CD8-positive, alpha-beta memory T cell (primary cell): ENCODE measurements around the gene ADGRL1. TPM values are rescaled to one million over a fixed set of nuclear protein-coding genes. Genes with fewer than 3 reads are reported as not detected.
"Not testable (repeated sequence)": the region's sequence is repeated elsewhere in the genome, so short reads cannot be mapped to it uniquely, and the experiment has no call there.

Source experiments
- CTCF ChIA-PET: fragments of 350-600 bp; sonication (Branson Sonifier 250); formaldehyde crosslinking; loops from one replicate; lab custom pipeline; 2021; ENCODE audit warnings: antibody characterized with exemption; lab: Charles Lee
- POLR2A ChIA-PET: fragments of 350-600 bp; sonication (Branson Sonifier 250); formaldehyde crosslinking; loops from one replicate; lab custom pipeline; 2021; ENCODE audit warnings: antibody characterized with exemption; lab: Charles Lee
- DNase-seq, 5 donors: peaks; one replicate each; pipeline versions ENCODE4 v3.0.0 to v3.0.0-alpha.2; 2020 to 2022; ENCODE audit warnings: mixed read lengths in 1 of 5
- H3K27ac ChIP-seq: one replicate; pipeline ENCODE4 v1.7.0; 2013; ENCODE audit warnings: low read depth, mild to moderate bottlenecking, low read length, moderate library complexity
- H3K27me3 ChIP-seq: 2 replicates; pipeline ENCODE4 v1.7.0; 2013; ENCODE audit warnings: low read length, mild to moderate bottlenecking; ENCODE audit not compliant: insufficient read depth, poor library complexity, severe bottlenecking
- H3K36me3 ChIP-seq: 2 replicates; pipeline ENCODE4 v1.7.0; 2013; ENCODE audit warnings: mild to moderate bottlenecking, low read length, moderate library complexity; ENCODE audit not compliant: insufficient read depth
- H3K4me1 ChIP-seq: 2 replicates; pipeline ENCODE4 v1.7.0; 2013; ENCODE audit warnings: mild to moderate bottlenecking, low read length, moderate library complexity; ENCODE audit not compliant: insufficient read depth
- H3K4me3 ChIP-seq: 2 replicates; pipeline ENCODE4 v1.7.0; 2013; ENCODE audit warnings: mild to moderate bottlenecking, low read length
- H3K9me3 ChIP-seq: 2 replicates; pipeline ENCODE4 v1.7.0; 2013; ENCODE audit warnings: mild to moderate bottlenecking, low read length
- H3K27ac Mint-ChIP-seq, 8 donors: one replicate each; pipeline ENCODE4 v1.8.0; 2020 to 2021; ENCODE audit warnings: mixed read lengths in 8 of 8, mild to moderate bottlenecking in 6 of 8, inconsistent platforms in 3 of 8, moderate library complexity in 3 of 8
- H3K27me3 Mint-ChIP-seq, 2 donors: one replicate each; pipeline ENCODE4 v1.8.0; 2020 to 2021; ENCODE audit warnings: mixed read lengths in 2 of 2, mild to moderate bottlenecking in 1 of 2, moderate library complexity in 1 of 2
- H3K36me3 Mint-ChIP-seq, 3 donors: one replicate each; pipeline ENCODE4 v1.8.0; 2020 to 2021; ENCODE audit warnings: mixed read lengths in 3 of 3, inconsistent platforms in 1 of 3, mild to moderate bottlenecking in 1 of 3
- H3K4me1 Mint-ChIP-seq, 3 donors: one replicate each; pipeline ENCODE4 v1.8.0; 2020 to 2021; ENCODE audit warnings: mixed read lengths in 3 of 3, inconsistent platforms in 1 of 3, mild to moderate bottlenecking in 1 of 3
- H3K4me3 Mint-ChIP-seq, 7 donors: one replicate each; pipeline ENCODE4 v1.8.0; 2020 to 2021; ENCODE audit warnings: mixed read lengths in 7 of 7, mild to moderate bottlenecking in 6 of 7, moderate library complexity in 4 of 7, inconsistent platforms in 2 of 7
- H3K9me3 Mint-ChIP-seq, 5 donors: one replicate each; pipeline ENCODE4 v1.8.0; 2020 to 2022; ENCODE audit warnings: mixed read lengths in 5 of 5, mild to moderate bottlenecking in 3 of 5, moderate library complexity in 2 of 5, inconsistent platforms in 1 of 5
- polyA plus RNA-seq: library from polyadenylated mRNA; unstranded; fragments of 300-500 nt; fragmentation: Illumina TruSeq; gene quantifications from one replicate; pipeline ENCODE4 v1.2.3, GENCODE V29; 2021
- total RNA-seq, 2 experiments: library from RNA; stranded (reverse); gene quantifications; one replicate each; pipeline ENCODE4 v1.2.3, GENCODE V29; 2021

ADGRL1 gene
- total and polyA plus RNA-seq, 3 experiments from 2014 or later: 0.81 to 5.8 (median 5.8) TPM

DNA sequence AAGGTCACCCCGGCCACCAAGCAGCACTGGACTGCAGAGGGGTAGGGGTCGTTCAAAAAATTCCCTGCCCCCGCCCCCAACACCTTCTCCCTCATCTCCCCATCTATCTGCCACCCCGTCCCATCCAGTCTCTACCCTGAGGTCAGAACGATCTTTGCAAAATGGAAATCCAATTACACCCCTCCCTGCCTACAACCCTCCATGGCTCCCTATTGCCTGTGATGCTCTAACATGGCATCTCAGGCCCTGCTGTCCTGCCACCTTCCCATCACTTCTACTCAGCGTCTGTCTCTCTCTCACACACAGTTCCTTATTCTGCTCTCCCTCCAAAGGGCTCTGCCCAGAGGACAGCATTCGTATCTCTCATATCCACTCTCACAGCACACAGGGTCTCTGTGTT lies 8.7 kb downstream of the ADGRL1 start:
- H3K36me3 Mint-ChIP-seq, H3K4me1 ChIP-seq, H3K27me3 ChIP-seq, POLR2A ChIA-PET, H3K27me3 Mint-ChIP-seq, H3K27ac ChIP-seq, H3K4me3 ChIP-seq, H3K36me3 ChIP-seq, H3K9me3 Mint-ChIP-seq, DNase-seq, H3K9me3 ChIP-seq: not testable (repeated sequence)
- CTCF ChIA-PET: interaction anchor here (2.5 kb wide), 1 partner anchor 151 kb away, joined by 11 read pairs; no protein-coding TSS in a partner anchor
- H3K4me3 Mint-ChIP-seq: peak overlapping the region in 1 of 7 donors; percentile 79
- peak overlapping the region in 3 of 8 donors; percentile 60 to 90 (median 72) for H3K27ac Mint-ChIP-seq
- peaks cover 18 to 26% (median 23%) of the 10 kb centered on the region in 3 donors for H3K4me1 Mint-ChIP-seq

DNA sequence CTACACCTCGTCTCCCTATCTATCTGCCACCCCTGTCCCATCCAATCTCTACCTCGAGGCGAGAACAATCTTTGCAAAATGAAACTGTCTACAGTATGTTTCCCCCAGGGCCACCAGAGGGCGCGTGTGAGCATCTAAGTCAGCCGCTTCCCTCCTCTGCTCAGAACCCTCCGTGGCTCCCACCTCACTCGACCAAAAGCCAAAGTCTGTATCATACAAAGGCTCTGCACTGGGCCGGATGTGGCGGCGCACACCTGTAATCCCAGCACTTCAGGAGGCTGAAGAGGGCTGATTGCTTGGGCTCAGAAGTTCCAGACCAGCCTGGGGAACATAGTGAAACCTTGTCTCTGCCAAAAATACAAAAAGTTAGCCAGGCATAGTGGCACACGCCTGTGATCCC lies 9.9 kb downstream of the ADGRL1 start:
- Mint-ChIP-seq H3K4me3 (peak overlapping the region in 6 of 7 donors; percentile 0 to 72 (median 34)), H3K4me1 (peaks cover 18 to 28% (median 23%) of the 10 kb centered on the region in 3 donors), H3K27ac (peak overlapping the region in 7 of 8 donors; percentile 1 to 81 (median 28))
- H3K36me3 Mint-ChIP-seq, H3K27ac ChIP-seq, H3K27me3 Mint-ChIP-seq, H3K4me3 ChIP-seq, POLR2A ChIA-PET, H3K4me1 ChIP-seq, H3K9me3 Mint-ChIP-seq, H3K36me3 ChIP-seq, H3K9me3 ChIP-seq, H3K27me3 ChIP-seq: not testable (repeated sequence)
- DNase-seq: peak; percentile 63 to 82 (median 66)
- CTCF ChIA-PET: interaction anchor here (0.6 to 2.5 kb wide), 4 partner anchors 29 to 157 kb away, joined by 3 to 11 read pairs (median 6); partner anchors contain the start of gene ASF1B

DNA sequence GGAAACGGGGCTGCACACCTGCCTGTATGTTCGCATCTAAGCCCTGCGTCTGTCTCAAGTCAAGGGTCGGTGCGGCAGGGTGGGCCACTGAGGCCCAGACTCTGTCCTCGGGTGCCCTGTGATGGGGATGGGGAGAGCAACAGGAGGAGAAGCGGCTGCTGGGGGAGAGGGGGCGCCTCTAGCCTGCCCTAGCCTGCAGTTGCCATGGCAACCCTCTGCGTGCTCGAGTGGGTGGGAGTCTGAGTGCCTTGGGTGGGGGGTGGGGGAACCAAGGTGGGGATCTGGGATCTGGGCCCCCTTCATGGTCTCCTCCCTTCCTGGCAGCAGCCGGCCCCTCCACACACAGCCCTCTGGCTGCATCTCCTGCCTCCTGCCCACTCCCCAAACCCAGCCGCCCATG lies 10.8 kb downstream of the ADGRL1 start:
- H3K4me1 Mint-ChIP-seq: peaks cover 23 to 32% (median 28%) of the 10 kb centered on the region in 3 donors
- H3K27ac ChIP-seq, H3K27me3 Mint-ChIP-seq, H3K9me3 Mint-ChIP-seq, H3K4me1 ChIP-seq, DNase-seq, H3K27me3 ChIP-seq, POLR2A ChIA-PET, H3K4me3 ChIP-seq, H3K9me3 ChIP-seq, H3K36me3 Mint-ChIP-seq, H3K36me3 ChIP-seq: not testable (repeated sequence)
- peak overlapping the region in 1 of 8 donors; percentile 27 for H3K27ac Mint-ChIP-seq
- CTCF ChIA-PET: interaction anchor here (1.4 to 2.5 kb wide), 2 partner anchors 58 to 153 kb away, joined by 7 to 11 read pairs; partner anchors contain the start of gene ASF1B
- H3K4me3 Mint-ChIP-seq: peak overlapping the region in 1 of 7 donors; percentile 40

DNA sequence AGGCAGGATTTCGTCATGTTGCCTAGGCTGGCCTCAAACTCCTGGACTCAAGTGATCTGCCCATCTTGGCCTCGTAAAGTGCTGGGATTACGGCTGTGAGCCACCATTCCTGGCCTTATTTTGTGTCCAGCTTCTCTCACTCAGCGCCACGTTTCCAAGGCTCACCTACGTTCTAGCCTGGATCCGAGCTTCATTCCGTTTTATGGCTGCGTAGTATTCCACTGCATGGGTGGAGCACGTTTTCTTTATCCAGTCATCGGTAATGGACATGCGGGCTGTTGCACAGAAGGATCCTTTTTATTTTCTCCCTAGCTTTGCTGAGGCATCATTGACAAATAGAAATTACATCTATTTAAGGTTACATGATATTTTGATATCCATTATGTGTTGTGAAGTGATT lies 16.6 kb downstream of the ADGRL1 start:
- no peaks in the 10 kb centered on the region for H3K9me3 ChIP-seq
- DNase-seq: no peak
- no peaks in the 10 kb centered on the region for H3K4me1 ChIP-seq
- POLR2A ChIA-PET: no interaction called here
- Mint-ChIP-seq H3K36me3 (no peaks in the 10 kb centered on the region), H3K27ac (no peak overlapping the region), H3K9me3 (no peaks in the 10 kb centered on the region), H3K4me3 (no peak overlapping the region), H3K4me1 (peaks cover 8 to 17% (median 9%) of the 10 kb centered on the region in 3 donors), H3K27me3 (no peaks in the 10 kb centered on the region)
- CTCF ChIA-PET: interaction anchor here (1.5 kb wide), 1 partner anchor 159 kb away, joined by 5 read pairs; no protein-coding TSS in a partner anchor
- H3K4me3 ChIP-seq: no peak overlapping the region
- no peak overlapping the region for H3K27ac ChIP-seq
- no peaks in the 10 kb centered on the region for H3K36me3 ChIP-seq
- H3K27me3 ChIP-seq: no peaks in the 10 kb centered on the region

DNA sequence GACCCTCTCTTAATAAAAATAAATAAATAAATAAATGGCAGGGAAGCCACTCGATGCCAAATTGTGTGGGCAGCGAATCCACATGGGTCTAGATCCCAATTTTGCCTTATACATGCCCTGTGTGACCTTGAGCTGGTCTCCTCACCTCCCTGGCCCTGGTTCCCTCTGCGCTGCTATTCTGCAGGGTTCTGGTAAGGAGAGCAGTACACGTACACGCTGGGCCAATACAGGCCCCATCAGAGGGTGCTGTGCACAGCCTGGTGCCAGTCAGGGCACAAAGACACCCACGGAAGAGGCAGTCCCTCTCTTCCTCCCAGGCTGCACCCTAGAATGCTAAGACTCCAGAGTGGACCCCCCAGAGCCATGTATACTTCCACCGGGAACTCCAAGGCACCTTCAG lies 17.9 kb downstream of the ADGRL1 start:
- H3K27ac ChIP-seq, H3K36me3 Mint-ChIP-seq, H3K27me3 Mint-ChIP-seq, POLR2A ChIA-PET, H3K9me3 Mint-ChIP-seq, H3K4me1 ChIP-seq, H3K36me3 ChIP-seq, H3K27me3 ChIP-seq, H3K4me3 Mint-ChIP-seq, H3K4me3 ChIP-seq, H3K9me3 ChIP-seq, DNase-seq, H3K27ac Mint-ChIP-seq: not testable (repeated sequence)
- peaks cover 8 to 17% (median 9%) of the 10 kb centered on the region in 3 donors for H3K4me1 Mint-ChIP-seq
- CTCF ChIA-PET: interaction anchor here (1.5 kb wide), 1 partner anchor 161 kb away, joined by 5 read pairs; no protein-coding TSS in a partner anchor

DNA sequence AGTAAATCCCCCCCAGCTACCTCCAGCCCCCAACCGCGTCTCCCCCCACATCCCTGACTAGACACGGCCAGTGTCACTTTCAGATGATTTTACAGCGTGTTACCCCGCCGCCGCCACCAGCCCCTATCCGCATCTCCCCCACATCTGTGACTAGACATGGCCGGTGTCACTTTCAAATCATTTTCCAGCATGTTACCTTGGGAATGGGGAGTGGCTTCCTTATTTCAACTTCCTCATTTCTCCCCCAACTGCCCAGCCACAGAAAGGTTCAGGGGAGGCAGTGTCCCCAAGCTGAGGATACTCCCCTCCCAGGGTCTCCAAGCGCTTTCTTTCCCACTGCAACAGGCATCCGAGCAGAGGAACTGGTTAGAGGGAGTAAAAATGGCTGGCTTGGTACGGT lies 18.4 kb downstream of the ADGRL1 start:
- no peaks in the 10 kb centered on the region for H3K27me3 Mint-ChIP-seq
- Histone ChIP-seq H3K4me1 (no peaks in the 10 kb centered on the region), H3K27me3 (no peaks in the 10 kb centered on the region), H3K4me3 (no peak overlapping the region), H3K36me3 (no peaks in the 10 kb centered on the region), H3K27ac (no peak overlapping the region), H3K9me3 (no peaks in the 10 kb centered on the region)
- DNase-seq: no peak
- ChIA-PET CTCF (interaction anchor here (0.8 kb wide), 1 partner anchor 161 kb away, joined by 3 read pairs; no protein-coding TSS in a partner anchor), POLR2A (no interaction called here)
- H3K9me3 Mint-ChIP-seq: no peaks in the 10 kb centered on the region
- H3K4me3 Mint-ChIP-seq: no peak overlapping the region
- peaks cover 8 to 17% (median 9%) of the 10 kb centered on the region in 3 donors for H3K4me1 Mint-ChIP-seq
- H3K27ac Mint-ChIP-seq: no peak overlapping the region
- no peaks in the 10 kb centered on the region for H3K36me3 Mint-ChIP-seq

DNA sequence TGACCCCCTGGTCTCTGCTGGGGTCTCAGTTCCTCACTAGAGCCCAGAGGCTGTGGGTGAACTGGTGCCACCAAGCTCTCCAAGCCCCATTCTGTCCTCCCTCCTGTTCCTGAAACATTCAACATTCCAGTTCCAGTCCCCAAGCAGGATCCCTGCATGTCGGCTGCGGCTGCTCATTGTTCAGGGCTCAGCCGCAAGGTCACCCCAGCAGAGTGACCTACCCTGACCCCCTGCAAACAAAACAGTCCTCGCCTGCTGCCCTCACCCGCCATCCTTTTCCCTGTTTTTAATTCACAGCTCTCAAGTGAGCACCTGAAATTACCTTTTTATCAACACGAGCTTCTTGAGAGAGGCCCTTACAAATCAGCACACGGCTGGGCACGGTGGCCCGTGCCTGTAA lies 19.3 kb downstream of the ADGRL1 start:
- DNase-seq, H3K27me3 ChIP-seq, H3K27ac ChIP-seq, H3K36me3 ChIP-seq, H3K36me3 Mint-ChIP-seq, H3K9me3 Mint-ChIP-seq, H3K4me3 ChIP-seq, H3K27me3 Mint-ChIP-seq, H3K9me3 ChIP-seq, H3K4me1 ChIP-seq, POLR2A ChIA-PET: not testable (repeated sequence)
- peak overlapping the region in 2 of 8 donors; percentile 47 to 62 for H3K27ac Mint-ChIP-seq
- CTCF ChIA-PET: interaction anchor here (0.8 kb wide), 1 partner anchor 162 kb away, joined by 3 read pairs; no protein-coding TSS in a partner anchor
- peak overlapping the region in 1 of 7 donors; percentile 27 for H3K4me3 Mint-ChIP-seq
- H3K4me1 Mint-ChIP-seq: peaks cover 8 to 17% (median 9%) of the 10 kb centered on the region in 3 donors

DNA sequence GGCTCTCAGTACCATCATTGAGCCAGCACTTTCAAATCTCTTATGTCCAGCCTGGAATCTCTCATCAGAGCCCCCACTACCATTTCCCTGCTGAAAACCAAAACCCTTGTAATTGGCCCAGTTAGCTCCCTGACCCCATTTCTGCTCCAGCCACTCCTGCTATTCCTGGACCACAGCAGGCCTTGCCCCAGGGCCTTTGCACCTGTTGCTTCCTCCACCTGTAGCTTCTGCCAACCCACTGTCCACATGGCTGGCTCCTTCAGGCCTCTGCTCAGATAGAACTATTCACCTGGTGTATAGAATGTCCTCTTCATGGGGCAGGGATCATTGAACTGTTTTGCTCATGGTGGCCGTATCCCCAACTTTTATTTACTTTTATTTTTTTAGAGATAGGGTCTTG lies 20.3 kb downstream of the ADGRL1 start:
- POLR2A ChIA-PET, H3K4me3 ChIP-seq, H3K9me3 Mint-ChIP-seq, H3K27me3 ChIP-seq, H3K27me3 Mint-ChIP-seq, H3K36me3 ChIP-seq, H3K9me3 ChIP-seq, H3K27ac Mint-ChIP-seq, H3K27ac ChIP-seq, H3K36me3 Mint-ChIP-seq, H3K4me1 ChIP-seq, DNase-seq: not testable (repeated sequence)
- CTCF ChIA-PET: interaction anchor here (1.4 kb wide), 1 partner anchor 234 kb away, joined by 3 read pairs; no protein-coding TSS in a partner anchor
- H3K4me1 Mint-ChIP-seq: peaks cover 4 to 10% (median 5%) of the 10 kb centered on the region in 3 donors
- H3K4me3 Mint-ChIP-seq: peak overlapping the region in 1 of 7 donors; percentile 61
